GM06990 (cell line): ENCODE results near the gene NPIPA1.

Experiments used
- DNase-seq: peaks from one replicate; pipeline ENCODE4 v3.0.0-alpha.2; 2011; ENCODE audit not compliant: insufficient read length; ENCODE audit errors: extremely low read depth
- H3K27me3 ChIP-seq: replicated peaks from 2 replicates; pipeline ENCODE4 v1.6.0; 2011; ENCODE audit warnings: low read length; ENCODE audit not compliant: control insufficient read depth, insufficient read depth
- H3K36me3 ChIP-seq: 2 replicates; pipeline ENCODE4 v1.5.1; 2011; ENCODE audit warnings: low read length; ENCODE audit not compliant: control insufficient read depth, insufficient read depth
- H3K4me3 ChIP-seq: replicated peaks from 2 replicates; pipeline ENCODE4 v1.5.1; 2011; ENCODE audit warnings: low read depth, mild to moderate bottlenecking, control low read depth, low read length
- TF ChIP-seq, protein P1 (sequence below): IDR thresholded peaks from 2 replicates; pipeline ENCODE4 v1.5.1; 2011; ENCODE audit warnings: low read length, control low read depth, mild to moderate bottlenecking, inconsistent platforms; ENCODE audit not compliant: insufficient read depth, poor library complexity, severe bottlenecking

Gene NPIPA1

DNA sequence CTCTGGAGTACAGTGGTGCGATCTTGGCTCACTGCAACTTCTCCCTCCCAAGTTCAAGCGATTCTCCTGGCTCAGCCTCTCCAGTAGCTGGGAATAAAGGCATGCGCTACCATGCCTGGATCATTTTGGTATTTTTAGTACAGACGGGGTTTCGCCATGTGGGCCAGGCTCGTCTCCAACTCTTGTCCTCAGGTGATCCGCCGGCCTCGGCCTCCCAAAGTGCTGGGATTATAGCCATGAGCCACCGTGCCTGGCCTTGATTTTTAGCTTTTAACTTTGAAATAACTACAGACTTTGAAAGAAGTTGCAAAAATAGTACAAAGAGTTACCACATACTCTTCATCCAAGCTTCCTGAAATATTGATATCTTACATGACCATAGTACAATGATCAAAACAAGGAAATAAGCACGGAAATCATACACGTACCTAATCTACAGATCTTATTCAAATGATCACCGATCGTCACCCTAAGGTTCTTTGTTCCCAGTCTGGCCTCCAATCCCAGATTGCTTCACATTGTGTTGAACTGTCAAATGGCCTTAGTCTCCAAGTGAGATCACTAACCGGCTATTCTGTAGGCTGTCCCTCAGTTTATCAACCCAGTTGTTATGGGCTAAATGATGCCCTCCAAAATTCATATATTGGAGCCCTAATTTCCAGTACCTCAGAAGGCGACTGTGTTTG is 18.4 kb downstream of the NPIPA1 start:
- H3K4me3 ChIP-seq: no peak overlapping the region
- no peaks in the 10 kb centered on the region for H3K36me3 ChIP-seq
- DNase-seq: no peak
- H3K27me3 ChIP-seq: no peaks in the 10 kb centered on the region; the same call in 1 of the 2 replicates
- TF ChIP-seq, protein P1, sequence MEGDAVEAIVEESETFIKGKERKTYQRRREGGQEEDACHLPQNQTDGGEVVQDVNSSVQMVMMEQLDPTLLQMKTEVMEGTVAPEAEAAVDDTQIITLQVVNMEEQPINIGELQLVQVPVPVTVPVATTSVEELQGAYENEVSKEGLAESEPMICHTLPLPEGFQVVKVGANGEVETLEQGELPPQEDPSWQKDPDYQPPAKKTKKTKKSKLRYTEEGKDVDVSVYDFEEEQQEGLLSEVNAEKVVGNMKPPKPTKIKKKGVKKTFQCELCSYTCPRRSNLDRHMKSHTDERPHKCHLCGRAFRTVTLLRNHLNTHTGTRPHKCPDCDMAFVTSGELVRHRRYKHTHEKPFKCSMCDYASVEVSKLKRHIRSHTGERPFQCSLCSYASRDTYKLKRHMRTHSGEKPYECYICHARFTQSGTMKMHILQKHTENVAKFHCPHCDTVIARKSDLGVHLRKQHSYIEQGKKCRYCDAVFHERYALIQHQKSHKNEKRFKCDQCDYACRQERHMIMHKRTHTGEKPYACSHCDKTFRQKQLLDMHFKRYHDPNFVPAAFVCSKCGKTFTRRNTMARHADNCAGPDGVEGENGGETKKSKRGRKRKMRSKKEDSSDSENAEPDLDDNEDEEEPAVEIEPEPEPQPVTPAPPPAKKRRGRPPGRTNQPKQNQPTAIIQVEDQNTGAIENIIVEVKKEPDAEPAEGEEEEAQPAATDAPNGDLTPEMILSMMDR: no peak

DNA sequence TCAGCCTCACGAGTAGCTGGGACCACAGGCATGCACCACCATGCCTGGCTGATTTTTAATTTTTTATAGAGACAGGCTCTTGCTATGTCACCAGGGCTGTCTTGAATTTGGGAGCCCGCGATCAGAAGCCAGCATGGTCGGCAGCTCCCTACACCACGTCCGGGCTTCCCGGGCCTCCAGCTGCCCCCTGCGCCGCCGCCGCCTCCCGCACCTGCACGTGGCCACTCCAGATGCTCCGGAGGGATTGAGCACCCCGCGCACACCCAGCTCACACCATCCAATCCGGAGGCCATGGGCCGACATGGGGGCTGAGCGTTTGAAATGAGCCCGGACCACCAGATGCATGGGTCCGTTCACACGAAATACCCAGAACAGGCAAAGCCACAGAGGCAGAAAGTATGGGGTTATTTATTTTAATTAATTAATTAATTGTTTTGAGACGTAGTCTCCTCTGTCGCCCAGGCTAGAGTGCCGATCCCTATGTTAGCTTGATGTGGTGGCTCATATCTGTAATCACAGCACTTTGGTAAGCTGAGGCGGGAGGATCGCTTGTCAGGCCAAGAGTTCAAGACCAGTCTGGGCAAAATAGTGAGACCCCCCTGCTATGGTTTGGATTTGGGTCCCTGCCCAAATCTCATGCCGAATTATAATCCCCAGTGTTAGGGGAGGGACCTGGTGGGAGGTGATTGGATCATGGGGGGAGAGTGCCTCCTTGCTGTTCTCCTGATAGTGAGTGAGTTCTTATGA is 20.5 kb downstream of the NPIPA1 start:
- DNase-seq: peak; percentile 10
- no peak overlapping the region for H3K4me3 ChIP-seq
- TF ChIP-seq, protein P1: no peak

DNA sequence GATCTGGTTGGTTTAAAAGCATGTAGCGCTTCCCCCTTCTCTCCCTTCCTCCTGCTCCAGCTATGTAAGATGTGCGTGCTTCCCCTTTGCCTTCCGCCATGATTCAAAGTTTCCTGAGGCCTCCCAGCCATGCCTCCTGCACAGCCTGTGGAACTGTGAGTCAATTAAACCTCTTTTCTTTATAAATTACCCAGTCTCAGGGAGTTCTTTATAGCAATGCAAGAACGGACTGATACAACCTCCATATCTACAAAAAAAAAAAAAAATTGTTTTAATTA is 21.0 kb downstream of the NPIPA1 start:
- DNase-seq: no peak
- H3K4me3 ChIP-seq: no peak overlapping the region
- H3K27me3 ChIP-seq: no peaks in the 10 kb centered on the region; the same call in 1 of the 2 replicates
- TF ChIP-seq, protein P1: no peak
- H3K36me3 ChIP-seq: no peaks in the 10 kb centered on the region

More for the DNA sequence above, 20.5 kb downstream of the NPIPA1 start:
- no peaks in the 10 kb centered on the region for H3K36me3 ChIP-seq
- no peaks in the 10 kb centered on the region; the same call in 1 of the 2 replicates for H3K27me3 ChIP-seq

DNA sequence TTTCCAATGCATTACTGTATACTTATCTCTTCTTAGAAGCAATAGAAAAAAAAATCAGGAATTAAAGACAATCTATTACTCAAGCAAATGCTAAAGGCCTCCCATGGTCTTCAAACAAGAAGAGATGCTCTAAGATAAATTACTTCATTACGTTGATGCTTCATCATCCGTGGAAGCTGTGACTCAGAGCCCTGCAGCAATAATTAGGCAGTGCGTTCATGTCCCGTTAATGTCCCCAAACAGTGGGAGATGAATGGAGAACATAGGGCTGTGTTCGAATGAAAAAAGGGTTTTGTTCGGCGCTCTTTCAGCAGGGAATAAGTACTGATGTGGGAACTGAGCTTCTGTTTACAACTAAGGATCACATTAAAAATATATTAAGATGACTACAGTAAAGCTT is 21.7 kb downstream of the NPIPA1 start:
- H3K27me3 ChIP-seq: no peaks in the 10 kb centered on the region; the same call in 1 of the 2 replicates
- TF ChIP-seq, protein P1: no peak
- H3K36me3 ChIP-seq: no peaks in the 10 kb centered on the region
- no peak for DNase-seq
- H3K4me3 ChIP-seq: no peak overlapping the region

DNA sequence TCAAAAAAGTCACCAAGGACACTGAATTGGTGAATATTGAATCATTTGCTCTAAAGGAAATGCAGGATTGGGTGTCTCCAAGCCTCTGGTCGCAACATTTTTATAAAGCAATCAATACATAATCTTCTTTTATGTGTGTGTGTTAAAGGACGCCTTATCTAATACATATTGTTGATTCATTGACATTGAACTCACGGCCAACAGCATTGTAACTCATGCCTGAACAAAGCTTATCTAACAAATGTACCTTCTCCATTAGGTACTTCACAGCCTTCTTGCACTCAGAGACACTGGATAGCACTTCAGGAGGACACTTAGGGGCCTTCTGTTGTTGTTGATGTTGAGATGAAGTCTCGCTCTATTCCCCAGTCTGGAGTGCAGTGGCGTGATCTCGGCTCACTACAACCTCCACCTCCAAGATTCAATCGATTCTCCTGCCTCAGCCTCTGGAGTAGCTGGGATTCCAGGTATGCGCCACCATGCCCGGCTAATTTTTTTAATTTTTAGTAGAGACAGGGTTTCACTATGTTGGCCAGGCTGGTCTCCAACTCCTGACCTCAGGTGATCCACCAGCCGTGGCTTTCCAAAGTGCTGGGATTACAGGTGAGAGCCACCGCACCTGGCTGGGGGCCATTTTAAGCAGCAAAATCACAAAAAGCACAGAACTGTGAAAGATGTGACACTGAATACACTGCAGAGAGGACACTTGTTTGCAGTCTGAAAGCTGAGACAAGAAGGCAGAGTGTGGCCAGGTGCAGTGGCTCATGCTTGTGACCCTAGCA is 24.4 kb downstream of the NPIPA1 start:
- DNase-seq: no peak
- TF ChIP-seq, protein P1: no peak
- H3K36me3 ChIP-seq: no peaks in the 10 kb centered on the region
- no peak overlapping the region for H3K4me3 ChIP-seq
- no peaks in the 10 kb centered on the region; the same call in 1 of the 2 replicates for H3K27me3 ChIP-seq
